ENCODE measurements around the gene CPB2. TPM values are rescaled to one million over a fixed set of nuclear protein-coding genes. Genes with fewer than 3 reads are reported as not detected.

The CPB2 gene
- total RNA-seq, 4 donors from 2014 or later = not detected

DNA sequence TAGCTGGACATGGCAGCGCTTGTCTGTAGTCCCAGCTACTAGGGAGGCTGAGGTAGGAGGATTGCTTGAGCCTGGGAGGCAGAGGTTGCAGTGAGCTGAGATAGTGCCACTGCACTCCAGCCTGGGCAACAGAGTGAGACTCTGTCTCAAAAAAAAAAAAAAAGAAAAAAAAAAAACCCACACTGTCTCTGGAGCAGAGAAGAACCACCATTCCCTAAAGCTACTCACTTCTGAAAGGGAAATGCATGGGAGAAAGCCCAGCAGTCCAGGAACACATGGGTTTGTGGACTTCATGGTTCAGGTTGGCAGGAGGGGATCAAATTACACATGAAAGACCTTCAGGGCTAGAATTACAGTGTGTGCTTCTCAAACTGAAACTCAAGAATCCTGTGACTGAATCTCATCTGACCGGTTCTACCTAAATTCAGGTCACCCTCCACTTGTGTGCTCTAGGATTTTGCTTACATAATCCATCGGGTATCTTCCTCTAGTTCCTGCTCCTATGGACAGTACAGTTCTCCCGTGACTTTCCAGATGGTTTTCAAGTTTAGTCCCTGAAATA, 30.2 kb upstream of the CPB2 start:
- no peak for ATAC-seq (ENCODE audit: low FRiP score)
- TF ChIP-seq, protein P1, sequence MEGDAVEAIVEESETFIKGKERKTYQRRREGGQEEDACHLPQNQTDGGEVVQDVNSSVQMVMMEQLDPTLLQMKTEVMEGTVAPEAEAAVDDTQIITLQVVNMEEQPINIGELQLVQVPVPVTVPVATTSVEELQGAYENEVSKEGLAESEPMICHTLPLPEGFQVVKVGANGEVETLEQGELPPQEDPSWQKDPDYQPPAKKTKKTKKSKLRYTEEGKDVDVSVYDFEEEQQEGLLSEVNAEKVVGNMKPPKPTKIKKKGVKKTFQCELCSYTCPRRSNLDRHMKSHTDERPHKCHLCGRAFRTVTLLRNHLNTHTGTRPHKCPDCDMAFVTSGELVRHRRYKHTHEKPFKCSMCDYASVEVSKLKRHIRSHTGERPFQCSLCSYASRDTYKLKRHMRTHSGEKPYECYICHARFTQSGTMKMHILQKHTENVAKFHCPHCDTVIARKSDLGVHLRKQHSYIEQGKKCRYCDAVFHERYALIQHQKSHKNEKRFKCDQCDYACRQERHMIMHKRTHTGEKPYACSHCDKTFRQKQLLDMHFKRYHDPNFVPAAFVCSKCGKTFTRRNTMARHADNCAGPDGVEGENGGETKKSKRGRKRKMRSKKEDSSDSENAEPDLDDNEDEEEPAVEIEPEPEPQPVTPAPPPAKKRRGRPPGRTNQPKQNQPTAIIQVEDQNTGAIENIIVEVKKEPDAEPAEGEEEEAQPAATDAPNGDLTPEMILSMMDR (IDR thresholded peaks at IDR 0.05) = no peak
- DNase-seq (ENCODE audit: low spot score) = no peak

DNA sequence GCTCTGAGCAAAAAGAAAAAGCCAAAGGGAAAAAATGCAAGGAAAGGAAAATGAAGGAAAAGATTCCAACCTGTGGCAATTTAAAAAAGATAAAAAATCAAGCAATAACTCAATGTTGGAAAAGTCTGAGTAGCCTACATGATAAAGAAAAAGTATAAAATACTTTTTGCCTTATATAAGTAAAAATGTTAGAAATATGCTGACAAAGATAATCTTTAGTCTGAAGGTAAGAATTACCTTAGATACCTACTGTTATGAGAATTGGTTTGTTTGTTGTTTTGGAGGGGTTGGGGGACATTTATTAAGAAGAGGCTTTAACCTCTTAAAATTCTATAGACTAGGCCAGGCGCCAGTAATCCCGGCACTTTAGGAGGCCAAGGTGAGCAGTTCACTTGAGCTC, 29.7 kb upstream of the CPB2 start:
- DNase-seq (ENCODE audit: low spot score) (no peak), ATAC-seq (ENCODE audit: low FRiP score) (no peak)
- TF ChIP-seq, protein P1 (IDR thresholded peaks at IDR 0.05) = no peak

DNA sequence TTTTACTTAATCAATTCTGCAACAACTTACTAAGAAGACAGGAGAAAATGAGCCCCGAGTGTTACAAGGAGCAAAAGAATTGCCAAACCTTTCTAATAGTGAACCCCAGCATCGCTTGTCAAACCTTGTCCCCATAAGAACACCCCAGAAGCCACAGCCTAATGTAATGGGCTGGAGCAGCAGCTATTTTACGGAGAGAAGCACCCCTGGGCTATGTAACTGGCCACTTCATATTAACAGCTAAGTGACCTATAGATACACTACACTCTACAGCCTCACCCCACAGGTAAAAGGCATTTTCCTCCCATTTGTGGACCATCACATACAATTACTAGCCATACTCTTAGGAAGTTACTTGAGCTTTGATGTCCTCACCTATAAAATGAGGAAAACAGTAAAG, 27.3 kb upstream of the CPB2 start:
- ATAC-seq (ENCODE audit: low FRiP score) = no peak
- TF ChIP-seq, protein P1 (IDR thresholded peaks at IDR 0.05) = no peak
- no peak for DNase-seq (ENCODE audit: low spot score)

DNA sequence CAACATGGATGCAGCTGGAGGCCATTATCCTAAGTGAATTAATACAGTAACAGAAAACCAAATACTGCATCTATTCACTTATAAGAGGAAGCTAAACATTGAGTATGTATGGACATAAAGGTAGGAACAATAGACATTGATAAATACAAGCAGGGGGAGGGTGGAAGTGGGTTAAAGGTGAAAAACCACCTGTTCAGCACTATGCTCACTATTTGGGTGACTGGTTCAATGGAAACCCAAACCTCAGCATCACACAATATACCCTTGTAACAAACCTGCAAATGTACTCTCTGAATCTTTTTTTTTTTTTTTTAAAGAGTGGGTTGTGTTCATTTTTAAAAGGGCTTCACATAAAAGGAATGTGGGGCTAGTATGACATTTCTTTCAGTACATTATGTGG, 26.9 kb upstream of the CPB2 start:
- TF ChIP-seq, protein P1 (IDR thresholded peaks at IDR 0.05) = no peak
- ATAC-seq (ENCODE audit: low FRiP score) (no peak), DNase-seq (ENCODE audit: low spot score) (no peak)

DNA sequence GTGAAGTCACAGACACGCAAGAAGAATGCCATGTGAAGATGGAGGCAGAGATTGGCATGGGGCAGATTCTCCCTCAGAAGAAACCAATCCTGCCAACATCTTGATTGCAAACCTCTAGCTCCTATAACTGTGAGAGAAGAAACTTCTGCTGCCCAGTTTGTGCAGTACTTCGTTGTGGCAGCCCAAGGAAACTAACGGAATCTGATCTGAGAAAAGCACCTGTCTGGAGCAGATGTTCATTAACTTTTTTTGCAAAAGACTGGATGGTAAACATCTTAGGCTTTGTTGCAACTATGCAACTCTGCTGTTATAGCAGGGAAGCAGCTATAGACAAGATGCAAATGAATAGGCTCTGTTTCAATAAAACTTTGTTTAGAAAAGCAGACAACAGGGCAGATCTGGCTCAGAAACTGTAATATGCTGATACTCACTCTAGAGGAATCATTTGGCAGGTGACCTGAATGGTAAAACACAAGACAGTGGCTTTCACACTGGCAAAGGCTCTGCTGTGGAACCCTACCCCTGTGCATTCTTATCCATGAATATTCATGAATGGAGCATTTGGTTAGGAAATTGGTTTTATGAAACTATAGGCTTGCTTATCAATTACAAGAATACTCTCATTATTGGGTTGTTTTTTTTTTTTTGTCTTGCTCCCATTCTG, 25.3 kb upstream of the CPB2 start:
- TF ChIP-seq, protein P1 (IDR thresholded peaks at IDR 0.05) = no peak
- DNase-seq (ENCODE audit: low spot score) = no peak
- ATAC-seq (ENCODE audit: low FRiP score) = no peak

DNA sequence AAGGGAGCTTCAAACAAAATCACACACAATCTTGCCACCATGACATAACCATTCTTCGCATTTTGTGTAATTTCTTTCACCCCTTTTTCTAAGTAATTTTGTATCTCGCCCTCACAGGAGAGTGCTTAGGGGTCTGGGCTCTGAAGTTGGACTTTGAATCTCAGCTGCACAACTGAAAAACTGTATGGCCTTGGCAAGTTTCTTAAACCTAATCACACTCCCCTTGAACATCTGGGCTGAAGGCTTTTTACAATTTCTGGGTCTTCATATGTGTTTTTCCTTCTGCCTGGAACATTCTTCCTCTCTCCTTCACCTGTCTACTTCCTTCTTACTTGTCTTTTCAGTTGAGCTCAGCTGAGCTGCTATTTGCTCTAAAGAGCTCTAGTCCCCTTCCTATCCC, 24.3 kb upstream of the CPB2 start:
- DNase-seq (ENCODE audit: low spot score) = no peak
- no peak for ATAC-seq (ENCODE audit: low FRiP score)
- TF ChIP-seq, protein P1 (IDR thresholded peaks at IDR 0.05) = no peak

DNA sequence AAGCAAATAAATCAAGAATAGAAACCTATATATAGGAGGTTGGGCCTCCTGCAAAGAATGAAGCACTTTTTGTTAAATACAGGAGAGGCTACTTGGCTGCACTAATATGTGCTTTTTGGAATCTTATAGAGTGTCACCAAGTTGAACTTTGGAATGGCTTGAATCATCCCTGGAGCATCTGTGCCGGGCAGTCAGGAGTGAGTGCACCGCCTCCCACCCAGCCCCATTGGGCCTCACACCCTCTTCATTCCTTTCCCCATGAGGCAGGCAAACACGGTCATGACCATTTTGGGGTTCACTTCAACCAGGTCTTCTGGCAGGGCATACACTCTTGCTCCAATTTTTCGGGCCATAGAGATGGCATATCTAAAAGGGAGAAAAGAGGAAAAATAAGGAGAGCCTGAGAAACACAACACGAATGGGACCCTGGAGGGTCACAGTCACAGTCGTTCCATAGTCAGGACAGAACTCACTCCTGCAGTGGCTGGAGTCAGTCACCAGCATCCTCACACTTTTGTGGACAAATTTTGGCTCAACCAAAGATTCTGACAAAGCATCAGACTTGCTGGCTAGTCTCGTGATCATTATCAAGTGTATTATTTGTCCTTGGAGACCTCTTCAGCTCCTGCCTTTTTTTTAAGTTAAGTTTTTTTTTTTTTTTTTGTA, 22.7 kb upstream of the CPB2 start:
- no peak for ATAC-seq (ENCODE audit: low FRiP score)
- TF ChIP-seq, protein P1 (IDR thresholded peaks at IDR 0.05) = no peak
- no peak for DNase-seq (ENCODE audit: low spot score)
